HG02981 (cell line): ENCODE data around the gene HDDC3.

ENCODE experiments used
- ATAC-seq: cut with Tn5 transposase; IDR thresholded peaks from one replicate; pipeline ENCODE4 v1.9.1; 2021; ENCODE audit warnings: mild to moderate bottlenecking, moderate library complexity; ENCODE audit not compliant: unreplicated experiment

The HDDC3 gene, protein sequence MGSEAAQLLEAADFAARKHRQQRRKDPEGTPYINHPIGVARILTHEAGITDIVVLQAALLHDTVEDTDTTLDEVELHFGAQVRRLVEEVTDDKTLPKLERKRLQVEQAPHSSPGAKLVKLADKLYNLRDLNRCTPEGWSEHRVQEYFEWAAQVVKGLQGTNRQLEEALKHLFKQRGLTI

GRCh38 chr15:90931828-90932659 is at the start of gene HDDC3:
Gene HDDC3 (minus strand): TSS chr15:90932549. CDS start chr15:90932540, 9 bp downstream.
- ATAC-seq: peak; percentile 47

GRCh38 chr15:90982135-90982534 is 49.8 kb upstream of the HDDC3 start:
- no peak for ATAC-seq

DNA sequence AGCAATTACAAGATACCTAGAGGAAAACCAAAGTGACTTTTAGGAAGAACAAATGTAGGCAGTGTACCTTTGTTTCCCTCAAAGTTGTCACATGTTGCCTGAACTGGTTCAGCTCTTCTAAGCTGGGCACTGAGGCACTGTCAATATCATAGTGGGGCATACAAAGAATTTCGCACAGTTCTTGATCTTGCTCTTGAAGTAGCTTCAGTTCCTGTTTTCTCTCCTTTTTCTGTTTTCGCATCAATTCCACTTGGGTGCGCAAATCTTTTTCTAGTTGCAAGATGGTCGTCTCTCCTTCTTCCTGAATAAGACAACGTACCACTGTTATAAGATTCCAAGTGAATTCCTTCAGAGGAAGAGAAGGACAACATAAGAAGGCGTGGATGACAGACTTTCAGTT is 49.3 kb upstream of the HDDC3 start:
- peak; percentile 77 for ATAC-seq

DNA sequence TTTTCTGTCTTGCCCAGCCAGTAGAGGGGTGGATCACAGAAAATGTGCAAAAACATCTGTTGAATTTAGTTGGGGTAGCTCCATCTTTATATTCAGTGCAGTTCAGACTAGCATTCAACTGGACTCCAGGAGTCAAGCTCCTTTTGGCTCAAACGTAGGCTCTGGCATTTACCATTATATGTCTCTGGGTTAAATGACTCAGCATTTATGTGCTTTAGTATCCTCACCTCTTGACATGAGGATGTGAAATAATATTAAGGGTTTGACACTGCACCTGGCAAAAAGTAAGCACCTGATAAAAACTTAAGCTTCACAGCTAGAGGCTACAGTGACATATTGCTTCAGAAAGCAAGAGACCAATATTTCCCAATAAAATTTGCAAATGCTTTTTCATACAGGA is 47.2 kb upstream of the HDDC3 start:
- no peak for ATAC-seq

- ATAC-seq: no peak
These were observed 41.9 kb upstream of the HDDC3 start for GRCh38 chr15:90974216-90974615.

DNA sequence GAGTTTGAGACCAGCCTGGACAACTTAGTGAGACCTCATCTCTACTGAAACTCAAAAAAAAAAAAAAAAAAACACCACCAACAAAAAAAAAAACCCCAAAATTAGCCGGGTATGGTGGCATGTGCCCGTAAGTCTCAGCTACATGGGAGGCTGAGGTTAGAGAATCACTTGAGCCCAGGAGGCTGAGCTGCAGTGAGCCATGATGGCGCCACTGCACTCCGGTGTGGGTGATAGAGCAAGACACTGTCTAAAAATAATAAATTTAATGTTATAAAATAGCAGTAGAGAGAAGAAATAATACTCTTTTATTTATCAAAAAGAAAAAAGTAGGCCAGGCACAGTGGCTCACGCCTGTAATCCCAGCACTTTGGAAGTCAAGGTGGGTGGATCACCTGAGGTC is 39.8 kb upstream of the HDDC3 start:
- ATAC-seq: no peak

DNA sequence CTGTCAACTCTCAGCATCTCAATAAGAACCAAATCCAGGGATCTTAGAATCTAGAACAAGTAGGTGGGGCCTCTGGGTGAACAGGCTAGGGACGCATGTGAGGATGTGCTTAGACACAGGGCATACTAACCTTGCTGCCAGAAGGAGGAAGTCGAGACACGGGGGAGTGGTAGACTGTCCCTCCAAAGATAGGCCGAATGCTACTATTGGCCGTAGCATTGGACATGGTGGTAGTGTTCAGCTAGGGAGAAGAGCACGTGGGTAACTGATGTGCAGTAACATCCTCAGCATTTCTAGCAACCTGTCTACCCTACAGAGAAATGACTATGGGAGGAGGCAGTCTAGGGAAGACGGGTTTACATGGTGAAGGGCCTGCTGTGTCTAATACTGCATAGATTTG is 37.9 kb upstream of the HDDC3 start:
- ATAC-seq: no peak

GRCh38 chr15:90968434-90968833 is 36.1 kb upstream of the HDDC3 start:
- ATAC-seq: no peak

GRCh38 chr15:90967206-90967605 is 34.9 kb upstream of the HDDC3 start:
- no peak for ATAC-seq

DNA sequence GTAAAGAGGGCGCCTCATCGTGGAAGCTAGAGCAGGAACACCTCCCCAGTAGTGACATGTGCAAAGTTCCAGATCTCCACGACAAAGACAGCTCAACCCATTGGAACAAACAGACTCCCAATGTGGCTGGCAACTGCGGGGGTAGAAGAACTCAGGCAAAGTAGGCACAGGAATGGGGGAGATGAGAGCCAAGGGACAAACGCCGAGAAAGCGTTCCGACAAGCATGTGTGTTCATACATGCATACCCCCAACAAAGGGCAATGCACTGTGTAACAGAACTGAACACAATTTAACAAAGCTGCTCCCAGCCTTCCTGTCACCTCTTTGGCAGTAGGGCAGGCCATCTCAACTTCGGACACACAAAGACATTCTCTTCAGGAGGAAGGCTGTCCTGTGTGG is 33.9 kb upstream of the HDDC3 start:
- no peak for ATAC-seq

- ATAC-seq: no peak
These were observed 29.7 kb upstream of the HDDC3 start for GRCh38 chr15:90962021-90962420.

- no peak for ATAC-seq
These were observed 28.1 kb upstream of the HDDC3 start for GRCh38 chr15:90960298-90961091.

GRCh38 chr15:90959894-90960293 is 27.5 kb upstream of the HDDC3 start:
- no peak for ATAC-seq

DNA sequence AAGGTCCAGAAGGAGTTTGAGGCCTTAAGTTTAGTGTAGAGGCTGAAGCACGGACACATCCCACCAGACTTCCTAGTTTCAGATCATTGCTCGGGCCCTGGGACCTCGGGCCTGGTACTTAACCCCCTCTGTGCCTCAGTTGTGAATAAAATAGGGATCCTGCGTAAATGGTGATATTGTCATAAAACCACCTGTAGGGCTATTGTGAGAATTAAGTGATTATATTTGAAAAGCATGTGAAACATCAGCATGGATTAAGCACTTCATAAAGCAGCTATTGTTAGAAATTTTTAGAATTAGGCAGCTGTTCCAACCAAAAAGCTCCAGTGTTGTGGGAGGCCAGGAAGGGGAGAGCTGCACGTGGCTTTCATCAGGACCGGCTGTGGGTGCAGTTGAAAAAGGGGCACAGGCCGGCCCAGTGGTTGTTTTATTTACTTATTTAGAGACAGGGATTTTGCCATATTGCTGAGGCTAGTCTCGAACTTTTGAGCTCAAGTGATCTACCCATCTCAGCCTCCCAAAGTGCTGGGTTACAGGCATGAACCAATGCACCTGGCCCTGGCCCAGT is 26.8 kb upstream of the HDDC3 start:
- ATAC-seq: no peak

- ATAC-seq: no peak
These were observed 25.4 kb upstream of the HDDC3 start for GRCh38 chr15:90957791-90958190.

DNA sequence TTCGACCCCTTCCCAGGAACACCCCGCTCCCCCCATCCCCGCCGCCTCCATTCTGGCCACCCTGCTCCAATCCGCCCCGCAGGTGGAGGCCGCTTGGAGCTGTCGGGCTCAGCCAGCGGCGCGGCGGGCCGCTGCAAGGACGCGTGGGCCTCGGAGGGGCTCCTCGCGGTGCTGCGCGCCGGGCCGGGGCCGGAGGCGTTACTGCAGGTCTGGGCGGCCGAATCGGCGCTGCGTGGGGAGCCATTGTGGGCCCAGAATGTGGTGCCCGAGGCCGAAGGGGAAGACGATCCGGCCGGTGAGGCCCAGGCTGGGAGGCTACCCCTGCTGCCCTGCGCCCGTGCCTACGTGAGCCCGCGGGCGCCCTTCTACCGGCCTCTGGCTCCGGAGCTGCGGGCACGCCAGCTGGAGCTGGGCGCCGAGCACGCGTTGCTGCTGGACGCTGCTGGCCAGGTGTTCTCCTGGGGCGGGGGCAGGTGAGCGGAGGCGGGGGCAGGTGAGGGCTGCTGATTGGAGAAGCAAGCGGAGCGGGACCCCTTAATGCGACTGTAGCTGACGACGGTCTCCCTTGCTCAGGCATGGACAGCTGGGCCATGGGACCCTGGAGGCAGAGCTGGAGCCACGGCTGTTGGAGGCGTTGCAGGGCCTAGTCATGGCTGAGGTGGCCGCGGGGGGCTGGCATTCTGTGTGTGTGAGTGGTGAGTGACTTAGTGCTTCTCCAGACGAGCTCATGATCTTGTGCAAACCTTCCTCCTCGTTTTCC is 24.9 kb upstream of the HDDC3 start:
- no peak for ATAC-seq

DNA sequence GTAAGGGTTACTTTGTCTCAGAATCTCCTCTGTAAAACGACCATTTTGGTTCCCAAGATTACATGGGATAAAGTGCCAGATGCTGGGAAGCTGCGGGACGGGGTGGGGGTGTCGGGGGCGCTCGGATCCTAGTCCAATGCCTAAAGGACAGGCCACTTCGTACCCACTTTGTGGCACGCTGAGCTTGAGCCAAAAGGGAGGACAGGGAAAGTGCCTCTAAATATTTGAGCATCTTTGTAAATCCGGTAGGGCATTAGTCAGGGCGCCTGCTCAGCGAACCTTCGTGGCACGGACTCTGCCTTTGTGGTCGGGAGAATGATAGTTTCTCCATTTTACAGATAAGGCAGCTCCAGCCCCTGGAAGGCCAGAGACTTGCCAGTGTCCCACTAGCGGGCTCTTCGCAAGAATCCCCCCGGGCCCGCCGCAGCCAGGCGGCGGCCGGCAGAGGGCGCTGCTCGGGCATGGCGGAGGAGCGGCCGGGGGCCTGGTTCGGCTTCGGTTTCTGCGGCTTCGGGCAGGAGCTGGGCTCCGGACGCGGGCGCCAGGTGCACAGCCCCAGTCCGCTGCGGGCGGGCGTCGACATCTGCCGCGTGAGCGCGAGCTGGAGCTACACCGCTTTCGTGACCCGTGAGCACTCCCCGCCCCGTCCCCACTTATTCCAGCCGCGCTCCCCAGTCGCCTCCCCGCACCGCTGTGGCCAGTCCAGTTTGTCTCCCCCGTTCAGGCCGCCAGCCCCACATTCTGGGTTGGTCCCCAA is 24.1 kb upstream of the HDDC3 start:
- ATAC-seq: peak; percentile 25

DNA sequence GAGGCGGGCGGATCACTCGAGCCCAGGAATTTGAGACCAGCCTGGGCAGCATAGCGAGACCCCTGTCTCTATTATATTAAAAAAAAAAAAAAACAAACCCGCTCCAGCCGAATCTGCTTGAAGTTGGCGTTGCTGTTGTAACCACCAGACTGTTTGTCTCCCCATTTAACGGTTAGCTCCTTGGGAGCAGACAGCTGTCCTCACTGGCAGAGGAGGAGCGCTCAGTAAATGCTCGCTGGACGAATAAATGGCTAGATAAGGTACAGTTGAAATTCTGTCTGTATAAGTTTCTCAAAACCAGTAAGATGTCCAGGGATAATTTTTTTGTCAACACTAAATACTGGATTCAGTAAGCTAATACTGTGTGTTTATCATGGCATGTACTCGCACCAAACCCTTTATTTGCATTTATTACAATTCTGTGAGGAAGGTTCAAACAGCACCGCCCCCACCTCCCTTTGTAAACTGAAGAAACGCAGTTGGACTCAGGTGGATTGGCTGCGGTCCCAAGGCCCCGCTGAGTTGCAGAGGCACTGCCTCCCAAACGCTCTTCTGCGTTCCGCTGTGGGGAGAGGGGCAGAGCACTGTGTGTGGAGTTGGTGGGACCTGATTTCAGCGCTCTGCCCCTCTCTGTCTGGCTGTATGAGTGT is 23.4 kb upstream of the HDDC3 start:
- ATAC-seq: no peak
